Caki2 (cell line): ENCODE results near the gene RTCA. TPM values are rescaled to one million over a fixed set of nuclear protein-coding genes. Genes with fewer than 3 reads are reported as not detected.
"Not testable (repeated sequence)": the region's sequence is repeated elsewhere in the genome, so short reads cannot be mapped to it uniquely, and the experiment has no call there.

Source experiments
- DNase-seq: peaks from one replicate; pipeline ENCODE4 v3.0.0-alpha.2; 2015; ENCODE audit warnings: low read depth
- in situ Hi-C: cut with HindIII; loops from 2 replicates; pipeline ENCODE4 v1.10.0; 2016; ENCODE audit warnings: low sequenced_read_pairs, low pct_unique_long_range_greater_than_20kb, mixed read lengths
- total RNA-seq: library from RNA; depleted of rRNA; stranded (reverse); fragments of >200 nt; shearing (Covaris generic); gene quantifications from 2 replicates; pipeline ENCODE4 v1.2.3, GENCODE V29; 2014; ENCODE audit warnings: low replicate concordance; rRNA removed

Gene RTCA
- total RNA-seq, 1 experiment from 2014 or later = 21.3 TPM

DNA sequence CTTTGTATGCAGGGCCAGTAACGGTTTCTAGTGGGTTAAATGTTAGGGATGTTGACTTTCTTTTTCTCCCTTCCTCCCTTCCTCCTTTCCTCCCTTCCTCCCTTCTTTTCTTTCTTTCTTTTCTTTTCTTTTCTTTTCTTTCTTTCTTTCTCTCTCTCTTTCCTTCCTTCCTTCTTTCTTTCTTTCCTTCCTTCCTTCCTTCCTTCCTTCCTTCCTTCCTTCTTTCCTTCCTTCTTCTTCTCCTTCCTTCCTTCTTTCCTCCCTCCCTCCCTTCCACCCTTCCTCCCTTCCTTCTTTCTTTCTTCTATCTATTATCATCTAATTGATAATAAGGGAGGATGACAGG lies 60.3 kb downstream of the RTCA start:
- in situ Hi-C loops, DNase-seq: not testable (repeated sequence)

DNA sequence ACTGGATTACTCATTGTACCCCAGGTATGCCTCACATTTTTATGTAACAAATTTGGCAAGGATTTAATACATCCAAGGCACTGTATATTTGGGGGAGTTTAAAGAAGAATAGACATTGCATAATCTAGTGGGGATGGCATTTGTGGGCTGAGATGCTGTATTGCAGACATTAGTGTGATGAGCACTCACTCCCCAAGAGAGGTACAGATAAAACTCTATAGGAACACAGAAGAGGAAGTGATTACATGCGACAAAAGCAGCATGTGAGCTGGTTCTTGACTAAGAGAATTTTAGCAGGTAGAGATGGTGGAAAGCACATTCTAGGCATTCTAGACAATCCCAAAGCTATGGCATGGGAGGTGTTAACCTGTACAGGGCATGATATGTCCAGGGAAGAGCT lies 62.1 kb downstream of the RTCA start:
- no peak for DNase-seq
- in situ Hi-C loops = no loop called here

DNA sequence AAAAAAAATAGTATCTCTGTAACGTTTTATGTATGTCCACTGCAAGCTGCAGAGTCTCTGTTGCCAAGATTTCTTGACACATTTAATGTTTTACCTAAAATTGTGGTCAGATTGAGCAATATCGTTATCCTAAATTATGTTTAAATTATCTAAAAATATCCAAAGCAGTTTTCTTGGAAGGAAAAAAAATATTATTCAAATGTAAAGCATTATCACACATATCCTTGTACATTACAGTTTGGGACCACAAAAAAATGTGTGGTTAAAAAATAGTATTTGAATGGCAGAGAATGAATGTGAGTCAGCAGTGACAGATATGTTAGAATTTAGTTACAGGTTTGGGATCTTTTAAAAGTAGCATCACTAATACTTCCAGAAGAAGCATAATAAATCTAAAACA lies 65.1 kb downstream of the RTCA start:
- in situ Hi-C loops, DNase-seq: not testable (repeated sequence)

DNA sequence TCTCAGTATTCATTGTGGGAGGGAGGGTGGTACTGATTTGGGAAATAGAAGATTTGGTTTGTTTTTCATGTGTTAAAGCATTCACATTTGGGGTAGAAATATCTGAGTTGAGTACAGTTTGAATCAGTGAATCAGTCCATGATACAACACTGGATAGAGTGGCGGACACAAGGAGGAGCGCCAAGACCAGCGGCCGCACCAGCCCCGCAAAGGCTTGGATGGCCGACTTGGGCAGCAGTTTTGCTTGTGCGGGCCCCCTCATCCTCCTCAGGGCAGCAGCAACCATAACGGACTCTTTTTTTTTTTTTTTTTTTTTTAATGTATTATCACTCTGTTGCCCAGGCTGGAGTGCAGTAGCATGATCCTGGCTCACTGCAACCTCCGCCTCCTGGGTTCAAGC lies 66.3 kb downstream of the RTCA start:
- in situ Hi-C loops = no loop called here
- DNase-seq = no peak

DNA sequence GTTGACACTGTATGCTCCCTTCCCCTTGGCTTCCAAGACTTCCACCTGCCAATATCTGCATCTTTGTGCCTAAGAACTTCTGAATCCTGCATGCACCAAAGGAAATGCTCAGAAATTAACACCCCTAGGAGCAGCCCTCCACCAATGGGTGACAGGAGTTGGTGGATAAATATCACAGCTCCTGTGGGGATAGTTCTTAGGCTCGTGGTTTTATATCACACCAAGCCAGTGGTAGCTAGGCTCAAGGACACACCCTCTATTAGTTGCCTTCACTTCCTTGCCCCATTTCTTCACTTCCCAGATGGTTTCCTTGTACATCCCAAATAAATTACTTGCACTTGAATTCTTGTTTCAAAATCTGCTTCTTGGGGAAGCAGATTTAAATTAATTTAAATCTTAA lies 69.4 kb downstream of the RTCA start:
- in situ Hi-C loops = no loop called here

DNA sequence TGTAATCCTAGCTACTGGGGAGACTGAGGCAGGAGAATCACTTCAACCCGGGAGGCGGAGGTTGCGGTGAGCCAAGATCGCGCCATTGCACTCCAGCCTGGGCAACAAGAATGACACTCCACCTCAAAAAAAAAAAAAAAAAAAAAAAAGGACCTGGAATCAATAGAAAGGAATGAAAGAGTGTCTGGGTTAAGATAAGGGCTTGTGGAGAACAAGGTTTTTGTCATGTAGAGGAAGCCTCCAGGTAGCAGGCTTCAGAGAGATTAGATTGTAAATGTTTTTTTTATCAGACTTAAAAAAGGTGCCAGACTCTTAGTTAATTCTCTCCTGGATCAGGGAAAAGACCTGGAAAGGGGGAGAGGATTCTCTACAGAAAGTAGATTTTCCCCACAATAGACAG lies 71.9 kb downstream of the RTCA start:
- DNase-seq, in situ Hi-C loops: not testable (repeated sequence)

More for the DNA sequence above, 69.4 kb downstream of the RTCA start:
- no peak for DNase-seq

DNA sequence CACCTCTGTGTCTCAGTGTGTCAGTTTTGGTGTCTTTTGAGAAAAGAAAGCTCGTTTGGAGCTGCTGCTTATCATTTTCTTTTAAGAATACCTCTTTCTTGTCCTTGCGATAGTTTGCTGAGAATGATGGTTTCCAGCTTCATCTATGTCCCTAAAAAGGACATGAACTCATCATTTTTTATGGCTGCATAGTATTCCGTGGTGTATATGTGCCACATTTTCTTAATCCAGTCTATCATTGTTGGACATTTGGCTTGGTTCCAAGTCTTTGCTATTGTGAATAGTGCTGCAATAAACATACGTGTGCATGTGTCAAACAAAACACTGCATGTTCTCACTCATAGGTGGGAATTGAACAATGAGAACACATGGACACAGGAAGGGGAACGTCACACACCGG lies 73.7 kb downstream of the RTCA start:
- in situ Hi-C loops, DNase-seq: not testable (repeated sequence)

DNA sequence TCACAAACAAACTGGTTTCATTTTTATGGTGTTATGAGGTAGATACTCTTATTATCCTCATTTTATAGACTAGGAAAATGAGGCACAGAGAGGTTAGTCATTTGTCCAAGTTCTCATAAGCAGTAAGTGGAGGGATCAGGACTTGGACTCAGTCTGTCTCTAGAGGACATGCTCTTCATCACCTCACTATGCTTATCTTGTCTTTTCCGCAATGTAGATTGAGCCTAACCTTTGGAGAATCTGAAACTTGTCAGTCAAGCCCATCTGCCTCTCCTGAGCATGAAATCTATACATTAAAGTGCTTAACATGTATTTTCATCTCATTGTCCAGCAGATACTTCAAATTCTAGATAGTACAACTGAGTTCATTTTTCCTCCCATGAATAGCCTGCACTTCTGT lies 74.5 kb downstream of the RTCA start:
- in situ Hi-C loops = no loop called here
- no peak for DNase-seq

DNA sequence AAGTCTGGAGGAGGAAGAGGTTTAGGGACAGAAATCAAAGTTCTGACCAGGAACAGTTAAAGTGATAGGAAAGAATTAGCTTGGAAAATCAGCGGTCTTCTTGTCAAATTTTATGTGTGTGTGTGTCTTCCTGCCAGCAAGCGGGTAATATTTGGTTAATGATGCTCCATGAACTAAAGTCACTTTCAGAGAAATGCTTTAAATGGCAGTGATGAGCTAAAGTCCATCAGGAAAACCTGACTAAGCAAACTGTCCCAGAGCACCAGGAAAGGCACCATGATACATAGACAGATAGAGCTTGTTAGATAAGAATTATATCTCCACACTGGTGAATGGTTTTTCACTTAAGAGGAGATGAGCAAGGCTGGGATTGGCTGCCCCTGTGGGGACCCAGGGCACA lies 76.3 kb downstream of the RTCA start:
- DNase-seq = no peak
- in situ Hi-C loops = no loop called here

Other genes starting within 250 kb of the RTCA start
- 2.9 and 4.3 TPM in 2 replicates for gene SASS6, start 133.3 kb upstream of the RTCA start, total RNA-seq
- 1.7 and 8.7 TPM in 2 replicates for gene TRMT13, start 133.1 kb upstream of the RTCA start, total RNA-seq
- 0.12 TPM in 1 of 2 replicates, not detected in the other for gene LRRC39, start 88.0 kb upstream of the RTCA start, total RNA-seq
- 1.2 and 1.8 TPM in 2 replicates for gene DBT, start 16.4 kb upstream of the RTCA start, total RNA-seq
- gene CDC14A, start 86.3 kb downstream of the RTCA start, total RNA-seq = 5.1 and 6.5 TPM in 2 replicates